ENCODE results near the gene METTL8.
A peak's percentile ranks its signal among the peaks of the same experiment; 100 is the strongest.

Gene METTL8

GRCh38 chr2:171320731-171321130 lies 113.1 kb downstream of the METTL8 start:
- Histone ChIP-seq H3K4me2 (ENCODE audit: low read depth, low read length, poor library complexity, severe bottlenecking) (peak overlapping the region; percentile 76), H3K9me2 (replicated peaks; ENCODE audit: insufficient read depth, low read length) (no peaks in the 10 kb centered on the region), H3K9ac (ENCODE audit: low read length) (peak overlapping the region; percentile 55), H2AFZ (ENCODE audit: low read depth, low read length, severe bottlenecking) (no peak overlapping the region), H4K20me1 (ENCODE audit: low read depth, low read length) (no peaks in the 10 kb centered on the region), H3F3A (ENCODE audit: insufficient read depth) (peaks cover 83% of the 10 kb centered on the region), H3K27ac (ENCODE audit: low read depth, low read length) (peak overlapping the region; percentile 97), H3K36me3 (ENCODE audit: low read length) (no peaks in the 10 kb centered on the region), H3K79me2 (ENCODE audit: insufficient read depth, low read length) (no peaks in the 10 kb centered on the region), H3K27me3 (ENCODE audit: low read length) (no peaks in the 10 kb centered on the region), H3K9me3 (ENCODE audit: insufficient read depth, low read length) (no peaks in the 10 kb centered on the region), H3K4me3 (ENCODE audit: insufficient read depth, low read length, poor library complexity, severe bottlenecking) (no peak overlapping the region)
- TF ChIP-seq CTCF (IDR thresholded peaks at IDR 0.05; ENCODE audit: insufficient read depth, low read length, poor library complexity, severe bottlenecking) (no peak), EZH2phosphoT487 (conservative IDR thresholded peaks at IDR 0.05; ENCODE audit: low read length) (no peak)

- no peaks in the 10 kb centered on the region for H4K20me1 ChIP-seq (ENCODE audit: low read depth, low read length)
- no peak overlapping the region for H2AFZ ChIP-seq (ENCODE audit: low read depth, low read length, severe bottlenecking)
- H3K27ac ChIP-seq (ENCODE audit: low read depth, low read length), result peak overlapping the region; percentile 97
- no peaks in the 10 kb centered on the region for H3K9me2 ChIP-seq (replicated peaks; ENCODE audit: insufficient read depth, low read length)
- H3K9ac ChIP-seq (ENCODE audit: low read length), result peak overlapping the region; percentile 55
- TF ChIP-seq EZH2phosphoT487 (conservative IDR thresholded peaks at IDR 0.05; ENCODE audit: low read length) (no peak), CTCF (IDR thresholded peaks at IDR 0.05; ENCODE audit: insufficient read depth, low read length, poor library complexity, severe bottlenecking) (no peak)
- peak overlapping the region; percentile 76 for H3K4me2 ChIP-seq (ENCODE audit: low read depth, low read length, poor library complexity, severe bottlenecking)
- peaks cover 78% of the 10 kb centered on the region for H3F3A ChIP-seq (ENCODE audit: insufficient read depth)
- no peak overlapping the region for H3K4me3 ChIP-seq (ENCODE audit: insufficient read depth, low read length, poor library complexity, severe bottlenecking)
- no peaks in the 10 kb centered on the region for H3K9me3 ChIP-seq (ENCODE audit: insufficient read depth, low read length)
- H3K36me3 ChIP-seq (ENCODE audit: low read length), result no peaks in the 10 kb centered on the region
- no peaks in the 10 kb centered on the region for H3K79me2 ChIP-seq (ENCODE audit: insufficient read depth, low read length)
- H3K27me3 ChIP-seq (ENCODE audit: low read length), result no peaks in the 10 kb centered on the region
These were observed 113.6 kb downstream of the METTL8 start for GRCh38 chr2:171320208-171320621.

GRCh38 chr2:171319164-171319810 lies 114.5 kb downstream of the METTL8 start:
- H3K9ac ChIP-seq (ENCODE audit: low read length), result peak overlapping the region; percentile 55
- peak overlapping the region; percentile 97 for H3K27ac ChIP-seq (ENCODE audit: low read depth, low read length)
- no peak for TF ChIP-seq EZH2phosphoT487 (conservative IDR thresholded peaks at IDR 0.05; ENCODE audit: low read length)
- no peak for TF ChIP-seq CTCF (IDR thresholded peaks at IDR 0.05; ENCODE audit: insufficient read depth, low read length, poor library complexity, severe bottlenecking)

More at GRCh38 chr2:171319164-171319810, 114.5 kb downstream of the METTL8 start:
- Histone ChIP-seq H2AFZ (ENCODE audit: low read depth, low read length, severe bottlenecking) (no peak overlapping the region), H3K9me3 (ENCODE audit: insufficient read depth, low read length) (no peaks in the 10 kb centered on the region), H3K9me2 (replicated peaks; ENCODE audit: insufficient read depth, low read length) (no peaks in the 10 kb centered on the region), H3F3A (ENCODE audit: insufficient read depth) (peaks cover 70% of the 10 kb centered on the region), H3K4me3 (ENCODE audit: insufficient read depth, low read length, poor library complexity, severe bottlenecking) (no peak overlapping the region), H3K79me2 (ENCODE audit: insufficient read depth, low read length) (no peaks in the 10 kb centered on the region), H3K36me3 (ENCODE audit: low read length) (no peaks in the 10 kb centered on the region), H4K20me1 (ENCODE audit: low read depth, low read length) (no peaks in the 10 kb centered on the region), H3K27me3 (ENCODE audit: low read length) (no peaks in the 10 kb centered on the region), H3K4me2 (ENCODE audit: low read depth, low read length, poor library complexity, severe bottlenecking) (peak overlapping the region; percentile 76)
